Ovary (tissue), 3 donors: ENCODE measurements around the gene GDF2.

Source experiments
- EP300 ChIP-seq: sonication (generic); formaldehyde crosslinking; IDR thresholded peaks from one replicate; pipeline ENCODE4 v1.6.1; 2017; ENCODE audit warnings: antibody characterized with exemption
- POLR2A ChIP-seq: fragments of 450-650 bp; IDR thresholded peaks from one replicate; pipeline ENCODE4 v1.6.1; 2017; ENCODE audit warnings: antibody characterized with exemption, mild to moderate bottlenecking, moderate library complexity
- TF ChIP-seq, protein P1 (sequence below), 3 donors: fragments of 450-650 bp in 2 of 3; fragments of 200-600 bp in 1 of 3; IDR thresholded peaks; one replicate each; pipeline versions ENCODE4 v1.5.1 to v1.8.0; 2016 to 2022; ENCODE audit warnings: antibody characterized with exemption in 3 of 3, mild to moderate bottlenecking in 1 of 3
- donor health status: DM: no; HTN: no; CAD: no.

DNA sequence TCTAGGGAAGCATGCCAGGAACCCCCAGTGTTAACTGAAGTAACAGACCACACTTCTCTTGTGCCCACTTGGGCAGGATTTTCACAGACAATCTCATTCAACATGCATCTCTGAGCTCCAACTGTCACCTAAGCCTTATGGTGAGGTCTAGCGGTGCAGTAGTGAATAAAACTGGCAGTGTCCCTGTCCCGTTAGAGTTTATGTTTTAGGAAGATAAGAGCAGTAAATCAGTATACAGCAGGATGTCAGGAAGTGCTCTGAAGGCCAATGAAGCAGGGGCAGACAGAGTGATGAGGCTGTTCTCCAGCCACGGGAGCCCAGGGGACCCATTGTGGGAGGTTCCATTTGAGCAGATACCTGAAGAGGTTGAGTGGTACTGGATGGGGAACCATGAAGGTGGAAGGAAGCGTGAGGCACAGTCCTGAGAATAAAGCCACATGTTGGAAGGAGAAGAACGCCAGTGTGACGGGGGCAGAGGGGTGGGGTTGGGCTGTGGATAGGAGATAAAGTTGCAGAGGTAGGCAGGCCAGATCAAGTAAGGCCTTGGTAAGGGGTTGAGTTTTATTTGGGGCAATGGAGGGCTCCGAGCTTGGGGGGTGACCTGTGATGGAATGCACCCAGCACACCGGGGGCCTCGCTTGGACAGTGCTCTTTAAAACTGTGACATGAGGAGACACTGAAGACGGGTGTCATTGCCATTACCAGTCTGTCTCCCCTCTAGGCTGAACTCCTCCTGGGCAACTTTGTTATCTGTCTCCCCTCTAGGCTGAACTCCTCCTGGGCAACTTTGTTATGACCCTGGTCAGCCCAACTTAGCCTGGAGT lies 15.7 kb upstream of the GDF2 start:
- TF ChIP-seq, protein P1, sequence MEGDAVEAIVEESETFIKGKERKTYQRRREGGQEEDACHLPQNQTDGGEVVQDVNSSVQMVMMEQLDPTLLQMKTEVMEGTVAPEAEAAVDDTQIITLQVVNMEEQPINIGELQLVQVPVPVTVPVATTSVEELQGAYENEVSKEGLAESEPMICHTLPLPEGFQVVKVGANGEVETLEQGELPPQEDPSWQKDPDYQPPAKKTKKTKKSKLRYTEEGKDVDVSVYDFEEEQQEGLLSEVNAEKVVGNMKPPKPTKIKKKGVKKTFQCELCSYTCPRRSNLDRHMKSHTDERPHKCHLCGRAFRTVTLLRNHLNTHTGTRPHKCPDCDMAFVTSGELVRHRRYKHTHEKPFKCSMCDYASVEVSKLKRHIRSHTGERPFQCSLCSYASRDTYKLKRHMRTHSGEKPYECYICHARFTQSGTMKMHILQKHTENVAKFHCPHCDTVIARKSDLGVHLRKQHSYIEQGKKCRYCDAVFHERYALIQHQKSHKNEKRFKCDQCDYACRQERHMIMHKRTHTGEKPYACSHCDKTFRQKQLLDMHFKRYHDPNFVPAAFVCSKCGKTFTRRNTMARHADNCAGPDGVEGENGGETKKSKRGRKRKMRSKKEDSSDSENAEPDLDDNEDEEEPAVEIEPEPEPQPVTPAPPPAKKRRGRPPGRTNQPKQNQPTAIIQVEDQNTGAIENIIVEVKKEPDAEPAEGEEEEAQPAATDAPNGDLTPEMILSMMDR (IDR thresholded peaks at IDR 0.05) = no peak
- no peak for TF ChIP-seq EP300
- no peak for TF ChIP-seq POLR2A
